GM18867 (cell line): Measurements from ENCODE around the gene DHRS3.
"Not testable (repeated sequence)": the region's sequence is repeated elsewhere in the genome, so short reads cannot be mapped to it uniquely, and the experiment has no call there.

Experiments used
- ATAC-seq: cut with Tn5 transposase; IDR thresholded peaks from one replicate; pipeline ENCODE4 v1.9.1; 2021; ENCODE audit warnings: mild to moderate bottlenecking, moderate library complexity; ENCODE audit not compliant: unreplicated experiment

The DHRS3 gene

GRCh38 chr1:12617901-12618660 lies at the start of gene DHRS3:
DHRS3 (minus strand) TSS chr1:12618210; CDS start chr1:12617348, 862 bp downstream.
- peak; percentile 49 for ATAC-seq

- no peak for ATAC-seq
These were observed 48.2 kb upstream of the DHRS3 start for GRCh38 chr1:12666141-12666735.

GRCh38 chr1:12665511-12665910 lies 47.5 kb upstream of the DHRS3 start:
- ATAC-seq = no peak

- ATAC-seq = no peak
These were observed 44.5 kb upstream of the DHRS3 start for GRCh38 chr1:12662556-12662955.

- no peak for ATAC-seq
These were observed 43.7 kb upstream of the DHRS3 start for GRCh38 chr1:12661606-12662219.

GRCh38 chr1:12658531-12659453 lies 40.8 kb upstream of the DHRS3 start:
- no peak for ATAC-seq

- ATAC-seq = not testable (repeated sequence)
These were observed 40.0 kb upstream of the DHRS3 start for GRCh38 chr1:12657885-12658512.

- ATAC-seq = no peak
These were observed 39.3 kb upstream of the DHRS3 start for GRCh38 chr1:12657060-12657884.

- ATAC-seq = no peak
These were observed 38.6 kb upstream of the DHRS3 start for GRCh38 chr1:12656575-12656974.

- ATAC-seq = no peak
These were observed 36.6 kb upstream of the DHRS3 start for GRCh38 chr1:12654657-12655056.

GRCh38 chr1:12654004-12654567 lies 36.1 kb upstream of the DHRS3 start:
- ATAC-seq = no peak

GRCh38 chr1:12649971-12650421 lies 32.0 kb upstream of the DHRS3 start:
- no peak for ATAC-seq

GRCh38 chr1:12648741-12649140 lies 30.7 kb upstream of the DHRS3 start:
- no peak for ATAC-seq

- not testable (repeated sequence) for ATAC-seq
These were observed 27.4 kb upstream of the DHRS3 start for GRCh38 chr1:12645401-12645800.

- ATAC-seq = no peak
These were observed 26.8 kb upstream of the DHRS3 start for GRCh38 chr1:12644829-12645228.

- ATAC-seq = no peak
These were observed 26.2 kb upstream of the DHRS3 start for GRCh38 chr1:12644237-12644636.

- ATAC-seq = no peak
These were observed 25.8 kb upstream of the DHRS3 start, which contains the start of gene AADACL4 for GRCh38 chr1:12643785-12644184. AADACL4 (plus strand) TSS chr1:12644085; CDS start chr1:12644547, 462 bp downstream.

- ATAC-seq = no peak
These were observed 25.1 kb upstream of the DHRS3 start for GRCh38 chr1:12643079-12643478.

- ATAC-seq = no peak
These were observed 22.9 kb upstream of the DHRS3 start for GRCh38 chr1:12640958-12641272.
